Measurements from ENCODE around the gene CCDC78.

Gene CCDC78

DNA sequence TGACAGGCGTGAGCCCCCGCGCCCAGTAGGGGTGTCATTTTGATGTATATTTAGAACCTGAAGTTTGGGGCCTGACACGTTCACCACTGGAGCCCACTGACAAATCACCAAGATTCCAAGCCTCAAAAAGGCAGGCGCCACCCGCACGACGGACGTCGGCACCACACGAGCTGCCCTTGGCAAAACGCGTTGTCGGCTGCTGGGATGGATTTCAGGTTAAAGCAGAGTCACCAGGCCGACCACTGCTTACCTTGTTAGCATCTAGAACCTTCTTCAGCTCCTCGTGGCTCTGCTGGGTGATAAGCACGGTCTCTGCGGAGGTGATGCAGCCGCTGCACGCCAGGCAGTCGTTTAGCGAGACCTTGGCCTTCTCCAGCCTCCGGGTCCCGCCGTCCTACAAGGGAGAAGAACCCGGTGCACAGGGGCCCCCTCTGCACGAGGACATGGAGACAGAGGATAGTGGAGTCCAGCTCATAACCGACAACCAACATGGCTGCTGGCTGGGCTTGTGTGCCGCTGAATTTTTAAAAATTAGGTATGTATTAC lies 10.8 kb upstream of the CCDC78 start:
- DNase-seq = no peak

DNA sequence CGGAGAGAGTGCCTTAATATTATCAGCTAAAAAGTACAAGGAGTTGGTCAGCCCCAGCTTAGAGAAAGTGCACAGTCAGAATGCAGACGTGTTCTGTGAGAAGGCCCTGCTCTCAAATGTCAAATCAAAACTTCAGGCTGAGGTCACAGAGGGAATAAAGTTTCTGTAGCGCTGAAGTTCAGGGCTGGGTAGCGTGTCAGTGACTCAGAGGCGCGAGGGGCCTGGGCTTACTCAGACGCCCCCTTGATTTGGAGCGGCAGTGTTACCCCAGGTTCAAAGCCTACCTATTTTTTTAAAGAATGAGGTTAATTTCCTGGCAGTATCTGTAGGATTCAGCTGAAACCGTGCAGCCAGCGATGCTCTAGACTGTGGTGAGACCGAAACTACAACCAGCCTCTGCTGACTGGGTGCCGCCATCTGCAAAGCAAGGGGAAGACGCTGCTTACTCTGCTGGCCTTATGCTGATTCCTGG lies 9.8 kb upstream of the CCDC78 start:
- DNase-seq = no peak

DNA sequence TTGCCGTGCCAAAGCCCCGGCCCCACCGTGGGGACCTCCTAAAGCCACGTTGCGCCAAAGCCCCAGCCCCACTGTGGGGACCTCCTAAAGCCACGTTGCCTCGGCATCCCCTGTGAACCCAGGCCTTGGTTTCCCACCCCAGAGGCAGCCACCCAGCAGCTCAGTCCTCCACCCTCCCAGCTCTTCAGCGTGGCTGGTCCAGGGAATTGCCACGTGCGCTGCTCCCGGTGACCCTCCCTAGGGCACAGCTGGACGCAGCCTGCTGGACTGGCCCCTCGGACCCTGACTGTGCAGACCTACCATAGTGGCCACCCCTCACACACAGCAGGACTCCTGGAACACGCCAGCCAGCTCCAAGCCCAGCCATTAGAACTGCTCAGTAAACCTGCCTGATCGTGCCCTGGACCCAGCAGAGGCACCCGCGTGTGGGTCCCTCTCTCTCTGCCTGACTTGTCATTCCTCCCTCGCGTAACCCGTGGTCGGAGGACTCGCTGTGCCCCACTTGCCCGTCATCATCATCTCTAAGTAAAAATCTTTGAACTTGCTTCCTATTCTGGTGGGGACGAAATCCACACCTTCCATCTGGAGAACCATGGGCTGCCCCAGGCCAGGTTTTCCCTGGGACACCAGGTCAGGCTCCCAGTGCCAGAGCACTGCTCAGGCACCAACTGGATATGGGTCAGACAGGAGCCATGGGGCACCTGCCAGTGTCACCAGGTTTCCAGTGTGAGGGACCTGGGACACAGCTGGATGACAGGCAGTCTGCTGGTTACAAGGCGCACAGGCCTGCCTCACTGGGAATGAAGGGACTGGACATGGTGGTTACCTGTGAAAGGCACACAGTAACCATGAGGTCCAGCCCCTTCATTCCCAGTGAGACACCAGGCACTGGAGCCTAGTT lies 9.0 kb upstream of the CCDC78 start:
- no peak for DNase-seq

DNA sequence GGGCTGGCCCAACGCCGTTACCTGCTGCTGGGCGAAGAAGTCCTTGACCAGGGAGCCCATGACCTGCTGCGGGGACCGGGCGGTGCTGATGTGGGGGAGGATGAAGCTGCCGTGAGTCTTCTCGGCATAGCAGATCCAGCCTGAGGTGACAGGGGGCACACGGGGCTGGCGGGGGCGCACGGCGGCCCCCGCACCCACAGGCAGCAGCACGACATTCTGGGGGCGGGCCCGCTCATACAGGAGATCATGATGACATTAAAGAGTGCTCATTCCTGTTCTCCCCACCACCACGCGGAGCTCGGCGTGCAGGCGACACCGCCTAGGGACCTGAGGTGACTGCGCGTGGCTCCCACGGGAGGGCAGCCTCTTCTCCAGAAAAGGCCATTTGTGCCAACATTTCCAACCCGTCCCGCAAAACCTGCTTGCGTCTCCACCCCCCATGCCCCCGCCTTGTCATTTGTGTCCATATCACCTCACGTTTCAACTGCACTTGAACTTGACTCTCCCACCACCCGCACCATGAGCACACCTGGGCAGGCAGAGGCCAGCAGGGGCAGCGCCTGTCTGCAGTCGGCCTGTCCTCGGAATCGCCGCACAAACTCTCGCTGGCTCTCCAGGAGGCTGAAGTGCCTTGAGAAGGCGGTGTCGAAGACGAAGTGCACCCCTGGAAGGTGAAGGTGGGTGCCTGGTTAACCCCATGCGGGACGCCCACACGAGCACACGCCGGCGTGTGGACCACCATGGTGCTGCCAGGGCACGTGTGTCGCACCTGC lies 8.2 kb upstream of the CCDC78 start:
- no peak for DNase-seq

- no peak for DNase-seq
Observed at GRCh38 chr16:733382-734207, 7.4 kb upstream of the CCDC78 start.

GRCh38 chr16:732936-733335 lies 6.7 kb upstream of the CCDC78 start:
- DNase-seq = no peak

- DNase-seq = no peak
Observed at GRCh38 chr16:732332-732731, 6.1 kb upstream of the CCDC78 start.

GRCh38 chr16:730666-731509 lies 4.6 kb upstream of the CCDC78 start:
- DNase-seq = no peak

- DNase-seq = no peak
Observed at GRCh38 chr16:729768-730665, 3.8 kb upstream of the CCDC78 start.

DNA sequence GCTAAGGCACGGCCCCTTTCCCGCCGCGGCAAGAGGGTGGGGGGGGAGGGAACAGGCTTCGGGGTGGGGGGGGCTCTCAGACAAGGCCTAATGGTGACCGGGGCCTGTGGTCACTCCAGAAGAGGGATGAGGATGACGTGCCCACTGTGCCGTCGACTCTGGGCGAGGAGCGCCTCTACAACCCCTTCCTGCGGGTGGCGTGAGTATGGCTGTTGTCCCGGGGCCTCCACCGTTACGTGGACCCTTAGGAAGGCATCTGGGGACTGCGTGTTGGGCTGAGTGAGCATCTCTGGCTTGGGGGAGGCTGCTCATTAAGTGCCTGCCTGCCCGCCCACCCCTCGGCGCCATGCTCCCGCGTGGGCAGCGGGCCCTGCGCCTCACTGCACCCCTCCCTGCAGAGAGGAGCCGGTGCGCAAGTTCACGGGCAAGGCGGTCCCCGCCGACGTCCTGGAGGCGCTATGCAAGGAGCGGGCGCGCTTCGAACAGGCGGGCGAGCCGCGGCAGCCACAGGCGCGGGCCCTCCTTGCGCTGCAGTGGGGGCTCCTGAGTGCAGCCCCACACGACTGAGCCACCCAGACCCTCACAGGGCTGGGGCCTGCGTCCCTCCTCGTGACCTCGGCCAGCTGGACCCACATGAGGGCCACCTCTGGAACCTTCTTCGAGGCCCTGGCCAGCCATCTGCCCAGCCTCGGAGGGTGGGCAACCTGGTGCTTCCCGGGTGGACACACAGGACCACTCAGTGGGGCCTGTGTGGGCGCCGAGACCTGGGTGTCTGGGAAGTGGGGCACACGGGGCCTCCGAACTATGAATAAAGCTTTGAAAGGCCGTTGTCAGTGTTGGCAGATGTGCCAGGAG lies 2.9 kb upstream of the CCDC78 start:
- DNase-seq = no peak

- DNase-seq = no peak
Observed at GRCh38 chr16:728131-728889, 2.1 kb upstream of the CCDC78 start.

DNA sequence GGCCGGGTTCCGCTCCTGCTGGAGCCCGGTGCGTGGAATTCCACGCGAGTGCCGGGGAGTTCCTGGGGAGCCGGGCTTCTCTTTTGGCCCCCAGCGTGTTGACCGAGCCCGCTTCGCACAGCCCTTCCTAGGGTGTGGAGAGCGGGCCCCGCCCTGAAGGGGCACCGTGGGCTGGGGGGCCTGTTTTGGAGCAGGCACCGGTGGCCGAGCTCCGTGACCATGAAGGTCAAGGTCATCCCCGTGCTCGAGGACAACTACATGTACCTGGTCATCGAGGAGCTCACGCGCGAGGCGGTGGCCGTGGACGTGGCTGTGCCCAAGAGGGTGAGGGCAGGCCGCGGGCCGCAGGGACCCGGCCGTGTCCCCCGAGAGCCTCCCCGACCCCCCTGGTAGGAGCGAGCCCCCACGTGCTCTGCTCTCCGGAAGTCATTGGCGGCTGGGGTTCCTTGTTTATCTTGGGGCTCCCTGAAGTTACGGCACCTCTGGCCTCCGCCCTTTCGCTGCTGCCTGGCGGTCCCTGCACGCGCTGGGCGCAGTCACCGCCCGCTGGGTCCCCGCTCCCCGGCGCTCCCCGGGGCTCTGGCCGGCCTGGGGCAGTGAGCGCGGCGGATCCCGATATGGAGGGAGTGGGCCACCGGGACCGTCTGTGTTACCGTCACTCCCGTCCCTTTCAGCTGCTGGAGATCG lies 1.2 kb upstream of the CCDC78 start:
- DNase-seq = no peak

- no peak for DNase-seq
Observed at GRCh38 chr16:726188-726437, 130 bp downstream of the CCDC78 start.

GRCh38 chr16:725463-726187 lies 618 bp downstream of the CCDC78 start:
- no peak for DNase-seq

DNA sequence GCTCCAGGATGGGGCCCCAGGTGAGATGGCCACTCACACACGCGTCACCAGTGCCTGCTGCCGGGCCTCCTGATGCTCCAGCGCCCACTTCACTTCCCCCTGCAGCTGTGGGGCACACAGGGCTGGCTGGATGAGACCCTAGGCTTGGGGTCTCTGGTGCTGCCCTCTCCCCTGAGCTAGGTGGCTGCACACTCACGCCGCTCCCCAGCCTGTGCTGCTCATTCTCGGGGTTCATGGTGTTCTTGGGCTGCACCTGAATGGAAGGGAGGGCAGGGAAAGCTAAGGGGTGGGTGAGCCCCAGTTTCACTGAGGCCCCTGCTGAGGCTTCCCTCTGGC lies 1.2 kb downstream of the CCDC78 start:
- DNase-seq = no peak

DNA sequence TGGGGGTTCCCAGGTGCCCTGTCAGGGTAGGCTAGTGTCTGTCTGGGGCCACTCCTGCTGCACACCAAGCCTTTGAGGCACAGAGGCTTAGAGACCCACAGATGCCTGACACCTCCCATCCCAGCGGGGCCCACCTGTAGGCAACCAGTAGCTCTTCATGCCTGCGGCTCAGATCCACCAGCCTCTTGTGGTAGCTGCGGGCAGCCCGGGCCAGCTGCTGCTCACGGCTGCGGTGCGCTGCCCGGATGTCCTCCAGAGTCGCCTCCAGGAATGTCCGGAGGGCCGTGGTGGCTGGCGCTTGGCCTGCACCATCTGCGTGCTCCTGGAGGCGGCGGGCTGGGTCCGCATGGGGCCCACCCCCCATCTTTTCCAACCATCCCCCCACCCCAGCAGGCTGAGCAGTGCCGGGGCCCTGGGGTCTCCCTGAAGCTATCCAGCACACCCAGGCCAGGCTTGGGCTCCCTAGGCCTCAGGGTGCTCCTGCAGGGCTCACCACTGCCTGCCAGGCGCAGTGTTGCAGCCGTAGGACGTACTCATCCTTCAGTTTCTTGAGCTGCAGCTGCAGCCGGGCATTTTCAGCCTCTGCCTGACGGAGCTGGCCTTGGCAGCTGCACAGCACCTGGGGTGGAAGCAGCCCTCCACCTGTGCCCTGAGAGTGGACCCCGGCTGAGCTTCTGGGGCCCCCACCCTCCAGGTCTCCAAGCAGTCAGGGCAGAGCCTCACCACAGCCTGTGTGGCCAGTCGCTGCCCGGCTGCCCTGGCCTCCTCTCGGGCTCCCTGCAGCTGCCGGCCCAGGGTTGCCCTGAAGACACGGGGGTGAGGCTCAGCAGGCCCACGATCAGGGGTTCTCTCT lies 1.8 kb downstream of the CCDC78 start:
- no peak for DNase-seq

- no peak for DNase-seq
Observed at GRCh38 chr16:723695-724094, 2.5 kb downstream of the CCDC78 start.

All from activated T-cell treated with anti-CD3 and anti-CD28 coated beads for 4 hours (primary cell).